ENCODE results near the gene PSD4. TPM values are rescaled to one million over a fixed set of nuclear protein-coding genes. Genes with fewer than 3 reads are reported as not detected.

The PSD4 gene
- total and polyA plus RNA-seq, 10 of the 15 experiments (the other 5 are each of a cell fraction or from before 2014, with no cell fraction given) = 0.68 to 114 (median 35.1) TPM

- TF ChIP-seq MYC (IDR thresholded peaks at IDR 0.05; ENCODE audit: insufficient read depth, insufficient read length, insufficient replicate concordance, low read length, severe bottlenecking) = no peak
- TF ChIP-seq, protein P1, sequence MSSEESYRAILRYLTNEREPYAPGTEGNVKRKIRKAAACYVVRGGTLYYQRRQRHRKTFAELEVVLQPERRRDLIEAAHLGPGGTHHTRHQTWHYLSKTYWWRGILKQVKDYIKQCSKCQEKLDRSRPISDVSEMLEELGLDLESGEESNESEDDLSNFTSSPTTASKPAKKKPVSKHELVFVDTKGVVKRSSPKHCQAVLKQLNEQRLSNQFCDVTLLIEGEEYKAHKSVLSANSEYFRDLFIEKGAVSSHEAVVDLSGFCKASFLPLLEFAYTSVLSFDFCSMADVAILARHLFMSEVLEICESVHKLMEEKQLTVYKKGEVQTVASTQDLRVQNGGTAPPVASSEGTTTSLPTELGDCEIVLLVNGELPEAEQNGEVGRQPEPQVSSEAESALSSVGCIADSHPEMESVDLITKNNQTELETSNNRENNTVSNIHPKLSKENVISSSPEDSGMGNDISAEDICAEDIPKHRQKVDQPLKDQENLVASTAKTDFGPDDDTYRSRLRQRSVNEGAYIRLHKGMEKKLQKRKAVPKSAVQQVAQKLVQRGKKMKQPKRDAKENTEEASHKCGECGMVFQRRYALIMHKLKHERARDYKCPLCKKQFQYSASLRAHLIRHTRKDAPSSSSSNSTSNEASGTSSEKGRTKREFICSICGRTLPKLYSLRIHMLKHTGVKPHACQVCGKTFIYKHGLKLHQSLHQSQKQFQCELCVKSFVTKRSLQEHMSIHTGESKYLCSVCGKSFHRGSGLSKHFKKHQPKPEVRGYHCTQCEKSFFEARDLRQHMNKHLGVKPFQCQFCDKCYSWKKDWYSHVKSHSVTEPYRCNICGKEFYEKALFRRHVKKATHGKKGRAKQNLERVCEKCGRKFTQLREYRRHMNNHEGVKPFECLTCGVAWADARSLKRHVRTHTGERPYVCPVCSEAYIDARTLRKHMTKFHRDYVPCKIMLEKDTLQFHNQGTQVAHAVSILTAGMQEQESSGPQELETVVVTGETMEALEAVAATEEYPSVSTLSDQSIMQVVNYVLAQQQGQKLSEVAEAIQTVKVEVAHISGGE (CRISPR knock-in tag; IDR thresholded peaks at IDR 0.05) = no peak
- TF ChIP-seq BACH1 (IDR thresholded peaks at IDR 0.05; ENCODE audit: borderline replicate concordance) = no peak
- TF ChIP-seq POLR2A (IDR thresholded peaks at IDR 0.05; ENCODE audit: low read depth, low read length) = no peak
- TF ChIP-seq, protein P2, sequence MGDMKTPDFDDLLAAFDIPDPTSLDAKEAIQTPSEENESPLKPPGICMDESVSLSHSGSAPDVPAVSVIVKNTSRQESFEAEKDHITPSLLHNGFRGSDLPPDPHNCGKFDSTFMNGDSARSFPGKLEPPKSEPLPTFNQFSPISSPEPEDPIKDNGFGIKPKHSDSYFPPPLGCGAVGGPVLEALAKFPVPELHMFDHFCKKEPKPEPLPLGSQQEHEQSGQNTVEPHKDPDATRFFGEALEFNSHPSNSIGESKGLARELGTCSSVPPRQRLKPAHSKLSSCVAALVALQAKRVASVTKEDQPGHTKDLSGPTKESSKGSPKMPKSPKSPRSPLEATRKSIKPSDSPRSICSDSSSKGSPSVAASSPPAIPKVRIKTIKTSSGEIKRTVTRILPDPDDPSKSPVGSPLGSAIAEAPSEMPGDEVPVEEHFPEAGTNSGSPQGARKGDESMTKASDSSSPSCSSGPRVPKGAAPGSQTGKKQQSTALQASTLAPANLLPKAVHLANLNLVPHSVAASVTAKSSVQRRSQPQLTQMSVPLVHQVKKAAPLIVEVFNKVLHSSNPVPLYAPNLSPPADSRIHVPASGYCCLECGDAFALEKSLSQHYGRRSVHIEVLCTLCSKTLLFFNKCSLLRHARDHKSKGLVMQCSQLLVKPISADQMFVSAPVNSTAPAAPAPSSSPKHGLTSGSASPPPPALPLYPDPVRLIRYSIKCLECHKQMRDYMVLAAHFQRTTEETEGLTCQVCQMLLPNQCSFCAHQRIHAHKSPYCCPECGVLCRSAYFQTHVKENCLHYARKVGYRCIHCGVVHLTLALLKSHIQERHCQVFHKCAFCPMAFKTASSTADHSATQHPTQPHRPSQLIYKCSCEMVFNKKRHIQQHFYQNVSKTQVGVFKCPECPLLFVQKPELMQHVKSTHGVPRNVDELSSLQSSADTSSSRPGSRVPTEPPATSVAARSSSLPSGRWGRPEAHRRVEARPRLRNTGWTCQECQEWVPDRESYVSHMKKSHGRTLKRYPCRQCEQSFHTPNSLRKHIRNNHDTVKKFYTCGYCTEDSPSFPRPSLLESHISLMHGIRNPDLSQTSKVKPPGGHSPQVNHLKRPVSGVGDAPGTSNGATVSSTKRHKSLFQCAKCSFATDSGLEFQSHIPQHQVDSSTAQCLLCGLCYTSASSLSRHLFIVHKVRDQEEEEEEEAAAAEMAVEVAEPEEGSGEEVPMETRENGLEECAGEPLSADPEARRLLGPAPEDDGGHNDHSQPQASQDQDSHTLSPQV (IDR thresholded peaks at IDR 0.05) = no peak
- TF ChIP-seq SP1 (IDR thresholded peaks at IDR 0.05; ENCODE audit: low read depth, low read length) = no peak
- TF ChIP-seq, protein P3, sequence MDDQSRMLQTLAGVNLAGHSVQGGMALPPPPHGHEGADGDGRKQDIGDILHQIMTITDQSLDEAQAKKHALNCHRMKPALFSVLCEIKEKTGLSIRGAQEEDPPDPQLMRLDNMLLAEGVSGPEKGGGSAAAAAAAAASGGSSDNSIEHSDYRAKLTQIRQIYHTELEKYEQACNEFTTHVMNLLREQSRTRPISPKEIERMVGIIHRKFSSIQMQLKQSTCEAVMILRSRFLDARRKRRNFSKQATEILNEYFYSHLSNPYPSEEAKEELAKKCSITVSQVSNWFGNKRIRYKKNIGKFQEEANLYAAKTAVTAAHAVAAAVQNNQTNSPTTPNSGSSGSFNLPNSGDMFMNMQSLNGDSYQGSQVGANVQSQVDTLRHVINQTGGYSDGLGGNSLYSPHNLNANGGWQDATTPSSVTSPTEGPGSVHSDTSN (IDR thresholded peaks at IDR 0.05; ENCODE audit: insufficient replicate concordance, low read depth, low read length) = peak; percentile 70
- TF ChIP-seq CHD1 (IDR thresholded peaks at IDR 0.05; ENCODE audit: low read depth, low read length) = no peak
- no peak for TF ChIP-seq NFYB (IDR thresholded peaks at IDR 0.05; ENCODE audit: insufficient read depth, low read depth, low read length)
- TF ChIP-seq, protein P4, sequence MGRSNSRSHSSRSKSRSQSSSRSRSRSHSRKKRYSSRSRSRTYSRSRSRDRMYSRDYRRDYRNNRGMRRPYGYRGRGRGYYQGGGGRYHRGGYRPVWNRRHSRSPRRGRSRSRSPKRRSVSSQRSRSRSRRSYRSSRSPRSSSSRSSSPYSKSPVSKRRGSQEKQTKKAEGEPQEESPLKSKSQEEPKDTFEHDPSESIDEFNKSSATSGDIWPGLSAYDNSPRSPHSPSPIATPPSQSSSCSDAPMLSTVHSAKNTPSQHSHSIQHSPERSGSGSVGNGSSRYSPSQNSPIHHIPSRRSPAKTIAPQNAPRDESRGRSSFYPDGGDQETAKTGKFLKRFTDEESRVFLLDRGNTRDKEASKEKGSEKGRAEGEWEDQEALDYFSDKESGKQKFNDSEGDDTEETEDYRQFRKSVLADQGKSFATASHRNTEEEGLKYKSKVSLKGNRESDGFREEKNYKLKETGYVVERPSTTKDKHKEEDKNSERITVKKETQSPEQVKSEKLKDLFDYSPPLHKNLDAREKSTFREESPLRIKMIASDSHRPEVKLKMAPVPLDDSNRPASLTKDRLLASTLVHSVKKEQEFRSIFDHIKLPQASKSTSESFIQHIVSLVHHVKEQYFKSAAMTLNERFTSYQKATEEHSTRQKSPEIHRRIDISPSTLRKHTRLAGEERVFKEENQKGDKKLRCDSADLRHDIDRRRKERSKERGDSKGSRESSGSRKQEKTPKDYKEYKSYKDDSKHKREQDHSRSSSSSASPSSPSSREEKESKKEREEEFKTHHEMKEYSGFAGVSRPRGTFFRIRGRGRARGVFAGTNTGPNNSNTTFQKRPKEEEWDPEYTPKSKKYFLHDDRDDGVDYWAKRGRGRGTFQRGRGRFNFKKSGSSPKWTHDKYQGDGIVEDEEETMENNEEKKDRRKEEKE (IDR thresholded peaks at IDR 0.05) = no peak
- no peak for TF ChIP-seq ZNF274 (IDR thresholded peaks at IDR 0.05; ENCODE audit: insufficient read depth, insufficient read length)
- TF ChIP-seq NFXL1 (IDR thresholded peaks at IDR 0.05; ENCODE audit: borderline replicate concordance) = no peak
- TF ChIP-seq SIN3A (IDR thresholded peaks at IDR 0.05; ENCODE audit: low read depth, low read length) = no peak
- no peak for TF ChIP-seq ELK1 (IDR thresholded peaks at IDR 0.05; ENCODE audit: low read depth, low read length)
- TF ChIP-seq HDAC2 (IDR thresholded peaks at IDR 0.05) = no peak
Observed at GRCh38 chr2:113124181-113124961, 49.4 kb upstream of the PSD4 start (continued).

Data from GM12878 (cell line).